ENCODE data around the gene PAPSS1. TPM values are rescaled to one million over a fixed set of nuclear protein-coding genes. Genes with fewer than 3 reads are reported as not detected.
A peak's percentile ranks its signal among the peaks of the same experiment; 100 is the strongest.

The PAPSS1 gene
- polyA plus RNA-seq, 3 donors, result 46.4 to 79.6 (median 64.8) TPM

GRCh38 chr4:107618656-107619055, 101.4 kb downstream of the PAPSS1 start:
- no peak overlapping the region for H3K4me3 Mint-ChIP-seq
- H3K27me3 ChIP-seq (ENCODE audit: control insufficient read depth in 2 of 2, insufficient read depth in 2 of 2, low read length in 2 of 2), result no peaks in the 10 kb centered on the region
- H3K9me3 Mint-ChIP-seq, result peaks cover under 1 to 14% (median 5%) of the 10 kb centered on the region in 7 donors
- H3K9me3 ChIP-seq (replicated peaks in 1 of 2; ENCODE audit: control insufficient read depth in 1 of 2, insufficient read depth in 1 of 2, low read length in 2 of 2), result peaks cover 3 to 4% of the 10 kb centered on the region in 2 donors
- peaks cover 3 to 33% of the 10 kb centered on the region in 2 donors for H3K36me3 ChIP-seq (replicated peaks in 1 of 2; ENCODE audit: control insufficient read depth in 1 of 2, insufficient read depth in 2 of 2, low read length in 2 of 2)
- no peak for DNase-seq
- TF ChIP-seq CTCF (IDR thresholded peaks at IDR 0.05), result no peak
- H3K36me3 Mint-ChIP-seq, result peaks cover 29 to 33% of the 10 kb centered on the region in 2 donors
- no peak overlapping the region for H3K27ac ChIP-seq (ENCODE audit: low read depth in 1 of 2, low read length in 2 of 2)
- intact Hi-C loops (cut with micrococcal nuclease), result no loop called here
- peaks cover 0 to 4% (median 2%) of the 10 kb centered on the region in 3 donors for H3K27me3 Mint-ChIP-seq (ENCODE audit: low read depth in 3 of 3)
- no peaks in the 10 kb centered on the region for H4K20me1 ChIP-seq (ENCODE audit: insufficient read depth, low read length)
- H3K9ac ChIP-seq (ENCODE audit: insufficient read depth, low read length, poor library complexity, severe bottlenecking), result no peak overlapping the region
- no peak overlapping the region for H2AFZ ChIP-seq (ENCODE audit: insufficient read depth, low read depth, low read length, poor library complexity, severe bottlenecking)
- no peak overlapping the region for H3K4me3 ChIP-seq (replicated peaks in 1 of 3; ENCODE audit: low read depth in 2 of 3, low read length in 3 of 3)
- peaks cover 5% of the 10 kb centered on the region for H3K4me1 Mint-ChIP-seq
- H3K27ac Mint-ChIP-seq, result peak overlapping the region in 1 of 7 donors; percentile 4
- no peaks in the 10 kb centered on the region for H3K4me1 ChIP-seq (ENCODE audit: control insufficient read depth in 1 of 2, insufficient read depth in 2 of 2, low read length in 2 of 2)
- no peak overlapping the region for H3K4me2 ChIP-seq (replicated peaks; ENCODE audit: extremely low read depth, low read length, poor library complexity, severe bottlenecking)
- no peaks in the 10 kb centered on the region for H3K79me2 ChIP-seq (ENCODE audit: insufficient read depth, low read length)

GRCh38 chr4:107616838-107617389, 103.1 kb downstream of the PAPSS1 start:
- Histone ChIP-seq H3K4me1 (ENCODE audit: control insufficient read depth in 1 of 2, insufficient read depth in 2 of 2, low read length in 2 of 2) (no peaks in the 10 kb centered on the region), H3K4me3 (replicated peaks in 1 of 3; ENCODE audit: low read depth in 2 of 3, low read length in 3 of 3) (no peak overlapping the region)
- WGBS (ENCODE audit: insufficient coverage), result 100% methylated on average over 1 of the region's 3 CpGs

More at GRCh38 chr4:107616838-107617389, 103.1 kb downstream of the PAPSS1 start:
- Histone ChIP-seq H4K20me1 (ENCODE audit: insufficient read depth, low read length) (no peaks in the 10 kb centered on the region), H3K4me2 (replicated peaks; ENCODE audit: extremely low read depth, low read length, poor library complexity, severe bottlenecking) (no peak overlapping the region), H3K9me3 (replicated peaks in 1 of 2; ENCODE audit: control insufficient read depth in 1 of 2, insufficient read depth in 1 of 2, low read length in 2 of 2) (peaks cover 1 to 10% of the 10 kb centered on the region in 2 donors), H3K9ac (ENCODE audit: insufficient read depth, low read length, poor library complexity, severe bottlenecking) (no peak overlapping the region), H3K36me3 (replicated peaks in 1 of 2; ENCODE audit: control insufficient read depth in 1 of 2, insufficient read depth in 2 of 2, low read length in 2 of 2) (peaks cover 6 to 47% of the 10 kb centered on the region in 2 donors), H3K27ac (ENCODE audit: low read depth in 1 of 2, low read length in 2 of 2) (no peak overlapping the region), H2AFZ (ENCODE audit: insufficient read depth, low read depth, low read length, poor library complexity, severe bottlenecking) (no peak overlapping the region), H3K27me3 (ENCODE audit: control insufficient read depth in 2 of 2, insufficient read depth in 2 of 2, low read length in 2 of 2) (no peaks in the 10 kb centered on the region), H3K79me2 (ENCODE audit: insufficient read depth, low read length) (no peaks in the 10 kb centered on the region)
- no peak for DNase-seq
- no peak overlapping the region for H3K27ac Mint-ChIP-seq
- peaks cover 35 to 47% of the 10 kb centered on the region in 2 donors for H3K36me3 Mint-ChIP-seq
- H3K4me1 Mint-ChIP-seq, result peaks cover 5% of the 10 kb centered on the region
- peaks cover 0 to 2% (median 2%) of the 10 kb centered on the region in 3 donors for H3K27me3 Mint-ChIP-seq (ENCODE audit: low read depth in 3 of 3)
- TF ChIP-seq CTCF (IDR thresholded peaks at IDR 0.05), result no peak
- intact Hi-C loops (cut with micrococcal nuclease), result no loop called here
- H3K4me3 Mint-ChIP-seq, result no peak overlapping the region
- peaks cover 8 to 21% (median 10%) of the 10 kb centered on the region in 7 donors for H3K9me3 Mint-ChIP-seq

All from CD14-positive monocyte (primary cell).